ENCODE results near the gene BABAM1. TPM values are rescaled to one million over a fixed set of nuclear protein-coding genes. Genes with fewer than 3 reads are reported as not detected.

The BABAM1 gene
- total and polyA plus RNA-seq, 7 donors = 71.4 to 101 (median 90.0) TPM

DNA sequence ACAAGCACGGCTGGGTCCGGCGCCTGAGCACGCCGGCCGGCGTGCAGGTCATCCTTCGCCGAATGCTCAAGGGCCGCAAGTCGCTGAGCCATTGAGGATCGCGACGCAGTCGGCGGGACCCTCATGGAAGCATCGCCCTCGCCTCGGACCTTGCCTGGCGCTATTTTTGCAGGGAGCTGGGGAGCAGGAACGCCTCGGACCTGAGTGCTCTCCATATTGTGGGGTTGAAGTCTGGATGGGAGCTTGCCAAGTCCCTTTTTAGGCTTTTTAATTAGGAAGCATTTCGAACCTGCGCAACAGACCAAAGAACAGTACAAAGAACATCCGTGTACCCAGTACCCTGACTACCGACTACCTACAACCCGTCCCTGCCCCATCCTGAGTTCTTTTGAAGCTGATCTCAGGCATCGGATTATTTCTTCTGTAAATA is 39.1 kb downstream of the BABAM1 start:
- peaks cover 0 to 75% (median 69%) of the 10 kb centered on the region in 4 donors for H3K4me1 ChIP-seq
- H3K27me3 ChIP-seq = no peaks in the 10 kb centered on the region
- H3K36me3 ChIP-seq = peaks cover 0 to under 1% (median 0%) of the 10 kb centered on the region in 4 donors
- TF ChIP-seq EP300 (IDR thresholded peaks at IDR 0.05) (no peak), POLR2AphosphoS5 (IDR thresholded peaks at IDR 0.05) (no peak), POLR2A (IDR thresholded peaks at IDR 0.05) (no peak)
- TF ChIP-seq, protein P1, sequence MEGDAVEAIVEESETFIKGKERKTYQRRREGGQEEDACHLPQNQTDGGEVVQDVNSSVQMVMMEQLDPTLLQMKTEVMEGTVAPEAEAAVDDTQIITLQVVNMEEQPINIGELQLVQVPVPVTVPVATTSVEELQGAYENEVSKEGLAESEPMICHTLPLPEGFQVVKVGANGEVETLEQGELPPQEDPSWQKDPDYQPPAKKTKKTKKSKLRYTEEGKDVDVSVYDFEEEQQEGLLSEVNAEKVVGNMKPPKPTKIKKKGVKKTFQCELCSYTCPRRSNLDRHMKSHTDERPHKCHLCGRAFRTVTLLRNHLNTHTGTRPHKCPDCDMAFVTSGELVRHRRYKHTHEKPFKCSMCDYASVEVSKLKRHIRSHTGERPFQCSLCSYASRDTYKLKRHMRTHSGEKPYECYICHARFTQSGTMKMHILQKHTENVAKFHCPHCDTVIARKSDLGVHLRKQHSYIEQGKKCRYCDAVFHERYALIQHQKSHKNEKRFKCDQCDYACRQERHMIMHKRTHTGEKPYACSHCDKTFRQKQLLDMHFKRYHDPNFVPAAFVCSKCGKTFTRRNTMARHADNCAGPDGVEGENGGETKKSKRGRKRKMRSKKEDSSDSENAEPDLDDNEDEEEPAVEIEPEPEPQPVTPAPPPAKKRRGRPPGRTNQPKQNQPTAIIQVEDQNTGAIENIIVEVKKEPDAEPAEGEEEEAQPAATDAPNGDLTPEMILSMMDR (IDR thresholded peaks at IDR 0.05) = no peak
- WGBS, 2 donors = 2 to 7% methylated on average over 28 of the region's 28 CpGs
- intact Hi-C loops (cut with DNase I) = loop anchor here (5.0 kb wide), 1 partner anchor 59 kb away; the partner anchor contains the start of gene NR2F6
- no peaks in the 10 kb centered on the region for H3K9me3 ChIP-seq
- no peak for DNase-seq
- H3K4me3 ChIP-seq = peak overlapping the region; percentile 67 to 78 (median 72)
- H3K27ac ChIP-seq = peak overlapping the region; percentile 92 to 97 (median 94)

DNA sequence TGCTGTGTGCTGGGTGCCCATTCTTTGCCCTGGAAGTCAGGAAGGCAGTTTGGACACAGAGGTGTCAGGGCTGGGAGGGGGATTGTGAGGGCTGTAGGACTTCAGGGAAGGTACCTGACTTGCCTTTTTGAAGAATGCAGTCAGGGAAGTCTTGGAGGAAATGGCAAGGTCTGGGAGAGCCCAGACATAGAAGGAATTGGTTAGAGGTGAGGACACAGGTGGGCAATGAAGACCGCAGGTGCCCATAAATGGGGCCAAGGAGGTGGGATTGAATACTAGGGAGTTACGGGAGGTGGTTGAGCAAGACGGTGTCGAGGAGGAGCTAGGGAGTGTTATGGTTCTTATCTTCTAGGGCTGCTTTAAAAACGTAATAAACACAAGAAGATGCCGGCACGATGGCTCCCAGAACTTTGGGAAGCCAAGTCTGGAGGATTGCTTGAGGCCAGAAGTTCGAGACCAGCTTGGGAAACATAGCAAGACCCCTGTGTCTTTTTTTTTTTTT is 40.7 kb downstream of the BABAM1 start:
- no peaks in the 10 kb centered on the region for H3K27me3 ChIP-seq
- WGBS, 2 donors = 46 to 78% methylated on average over 8 of the region's 8 CpGs
- H3K27ac ChIP-seq = peak overlapping the region in 3 of 4 donors; percentile 92 to 94 (median 93)
- TF ChIP-seq POLR2AphosphoS5 (IDR thresholded peaks at IDR 0.05) = no peak
- TF ChIP-seq, protein P1 (IDR thresholded peaks at IDR 0.05) = no peak
- no peak for TF ChIP-seq EP300 (IDR thresholded peaks at IDR 0.05)
- TF ChIP-seq POLR2A (IDR thresholded peaks at IDR 0.05) = no peak
- no peaks in the 10 kb centered on the region for H3K9me3 ChIP-seq
- H3K4me1 ChIP-seq = peaks cover 0 to 74% (median 67%) of the 10 kb centered on the region in 4 donors
- no peak overlapping the region for H3K4me3 ChIP-seq
- intact Hi-C loops (cut with DNase I) = loop anchor here (5.0 kb wide), 1 partner anchor 61 kb away; the partner anchor contains the start of gene NR2F6
- DNase-seq = no peak
- peaks cover 0 to 11% (median 0%) of the 10 kb centered on the region in 4 donors for H3K36me3 ChIP-seq

DNA sequence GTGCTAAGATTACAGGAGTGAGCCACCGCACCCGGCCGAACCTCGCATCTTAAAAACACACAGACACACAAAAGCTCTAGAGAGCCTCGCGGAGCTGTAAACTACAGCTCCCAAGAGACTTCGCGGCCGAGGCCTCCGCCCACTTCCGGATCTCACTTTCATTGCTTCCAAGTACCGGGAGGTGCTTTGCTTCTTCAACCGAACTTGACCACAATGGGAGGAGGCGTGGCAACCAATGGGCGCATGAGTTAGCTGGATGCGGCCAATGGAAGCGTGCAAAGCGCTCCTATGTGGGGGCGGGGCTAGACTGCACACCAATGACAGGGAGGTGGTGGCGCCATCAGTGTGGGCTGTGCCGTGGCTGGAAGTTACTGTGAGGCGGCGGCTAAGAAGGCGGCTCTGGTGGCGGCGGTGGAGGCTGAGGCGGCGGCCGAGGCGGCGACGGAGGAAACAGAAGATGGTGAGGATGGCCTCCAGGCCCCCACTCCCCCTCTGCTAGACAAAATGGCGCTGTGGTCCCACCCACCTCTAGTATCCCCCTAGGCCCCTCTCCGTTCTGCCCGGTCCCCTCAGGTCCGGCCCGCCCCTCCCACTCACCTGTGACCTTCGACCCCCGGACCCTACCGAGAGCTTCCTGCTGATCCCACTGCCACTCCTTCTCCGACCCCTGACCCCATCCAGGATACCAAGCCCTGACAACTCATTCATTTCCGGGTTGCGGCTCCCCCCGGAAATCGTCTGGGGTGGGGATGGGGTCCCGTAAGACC is 42.1 kb downstream of the BABAM1 start, which contains the start of gene DDA1:
DDA1 (plus strand) TSS at position 366 of the 767 bp plus-strand sequence; CDS start at position 458, 92 bp downstream.
- Histone ChIP-seq H3K4me3 (peak within 1 kb of the TSS; percentile 89 to 95 (median 92)), H3K27me3 (no peaks in the 10 kb centered on the region), H3K4me1 (peaks cover 0 to 64% (median 55%) of the 10 kb centered on the region in 4 donors), H3K36me3 (peaks cover 2 to 20% (median 5%) of the 10 kb centered on the region in 4 donors), H3K9me3 (no peaks in the 10 kb centered on the region), H3K27ac (peak within 1 kb of the TSS; percentile 81 to 94 (median 87))
- TF ChIP-seq, protein P1 (IDR thresholded peaks at IDR 0.05) = no peak
- TF ChIP-seq EP300 (IDR thresholded peaks at IDR 0.05) (no peak), POLR2A (IDR thresholded peaks at IDR 0.05) (peak in 1 of 2 donors; percentile 10), POLR2AphosphoS5 (IDR thresholded peaks at IDR 0.05) (peak; percentile 17 to 74 (median 67))
- intact Hi-C loops (cut with DNase I) = loop anchor here (5.0 kb wide), 1 partner anchor 62 kb away; the partner anchor contains the start of gene NR2F6
- peak; percentile 100 for DNase-seq
- WGBS, 2 donors = 0 to 1% methylated on average over 46 of the region's 46 CpGs

DNA sequence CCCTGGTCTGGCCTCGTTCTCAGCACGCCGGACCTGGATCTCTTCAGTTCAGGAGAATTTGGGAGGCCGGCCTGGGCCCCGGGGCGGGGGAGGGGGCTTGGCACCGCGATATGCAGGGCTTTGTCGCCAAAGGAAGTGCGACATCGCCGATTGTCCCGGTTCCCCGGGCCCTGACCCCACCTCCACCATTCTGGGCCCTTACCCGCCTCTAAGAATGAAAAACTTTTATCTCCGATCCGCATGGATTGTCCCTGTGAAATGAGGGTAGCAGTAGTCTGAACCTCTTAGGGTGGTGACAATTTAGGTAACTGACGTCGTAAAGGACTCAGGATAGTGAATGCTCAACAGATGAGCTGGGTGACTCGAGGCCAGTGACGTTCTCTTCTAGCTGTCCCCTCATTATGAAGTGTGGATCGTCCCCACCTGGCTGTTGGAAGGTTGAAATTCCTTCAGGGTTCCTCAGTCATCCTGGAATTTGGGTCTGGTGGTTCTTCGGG is 42.8 kb downstream of the BABAM1 start:
- intact Hi-C loops (cut with DNase I) = loop anchor here (5.0 kb wide), 1 partner anchor 63 kb away; the partner anchor contains the start of gene NR2F6
- Histone ChIP-seq H3K4me3 (peak overlapping the region; percentile 89 to 95 (median 92)), H3K36me3 (peaks cover 8 to 26% (median 9%) of the 10 kb centered on the region in 4 donors), H3K27me3 (no peaks in the 10 kb centered on the region), H3K4me1 (peaks cover 0 to 57% (median 49%) of the 10 kb centered on the region in 4 donors), H3K27ac (peak overlapping the region; percentile 77 to 94 (median 81)), H3K9me3 (no peaks in the 10 kb centered on the region)
- WGBS, 2 donors = 5 to 9% methylated on average over 23 of the region's 23 CpGs
- no peak for TF ChIP-seq EP300 (IDR thresholded peaks at IDR 0.05)
- TF ChIP-seq POLR2A (IDR thresholded peaks at IDR 0.05) = no peak
- TF ChIP-seq POLR2AphosphoS5 (IDR thresholded peaks at IDR 0.05) = no peak
- TF ChIP-seq, protein P1 (IDR thresholded peaks at IDR 0.05) = no peak
- DNase-seq = no peak
